ENCODE results near the gene CDKAL1.

GRCh38 chr6:21140966-21141365 lies 606.7 kb downstream of the CDKAL1 start:
- TF ChIP-seq CTCF (conservative IDR thresholded peaks at IDR 0.05; ENCODE audit: low read depth, low read length) (no peak), EZH2 (IDR thresholded peaks at IDR 0.05; ENCODE audit: low read length, unreplicated experiment) (no peak), EZH2phosphoT487 (IDR thresholded peaks at IDR 0.05; ENCODE audit: borderline replicate concordance, low read length) (no peak)
